Measurements from ENCODE around the gene PEDS1.
A peak's percentile ranks its signal among the peaks of the same experiment; 100 is the strongest.
"Not testable (repeated sequence)": the region's sequence is repeated elsewhere in the genome, so short reads cannot be mapped to it uniquely, and the experiment has no call there.

Gene PEDS1

DNA sequence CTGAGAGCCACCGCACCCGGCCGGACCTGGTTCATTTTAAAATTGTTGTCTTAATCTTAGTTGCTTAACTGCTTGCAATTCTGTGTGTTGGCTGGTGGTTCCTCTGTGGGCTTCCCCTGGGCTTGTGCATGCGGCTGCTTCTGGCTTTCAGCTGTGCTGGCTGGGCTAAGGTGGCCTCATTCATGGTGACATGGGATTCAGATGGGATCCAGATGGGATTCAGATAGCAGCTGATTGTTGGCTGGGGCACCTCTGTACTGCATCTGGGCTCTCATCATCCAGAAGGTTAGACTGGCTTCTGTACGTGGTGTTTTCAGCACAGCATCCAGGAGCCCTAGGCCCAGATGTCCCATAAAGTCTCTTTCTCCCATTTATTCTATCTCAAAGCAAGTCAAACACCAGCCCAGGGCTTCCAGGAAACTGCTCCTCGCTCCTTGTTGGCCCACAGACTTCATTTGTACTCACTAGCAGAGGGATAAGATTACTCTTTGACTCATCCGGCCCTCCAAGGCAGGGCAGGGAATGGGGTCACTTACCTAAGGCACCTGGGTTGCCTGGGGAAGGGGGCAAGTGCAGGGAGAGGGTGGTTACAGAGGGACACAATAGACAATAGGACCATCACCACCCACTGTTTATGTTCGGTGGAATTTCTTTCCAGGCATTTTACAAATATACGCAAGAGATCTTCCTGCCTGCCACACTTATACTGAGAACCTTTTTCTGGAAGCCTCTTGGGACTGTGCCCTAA lies 10.2 kb upstream of the PEDS1 start:
- no peak for DNase-seq (ENCODE audit: low read depth)

DNA sequence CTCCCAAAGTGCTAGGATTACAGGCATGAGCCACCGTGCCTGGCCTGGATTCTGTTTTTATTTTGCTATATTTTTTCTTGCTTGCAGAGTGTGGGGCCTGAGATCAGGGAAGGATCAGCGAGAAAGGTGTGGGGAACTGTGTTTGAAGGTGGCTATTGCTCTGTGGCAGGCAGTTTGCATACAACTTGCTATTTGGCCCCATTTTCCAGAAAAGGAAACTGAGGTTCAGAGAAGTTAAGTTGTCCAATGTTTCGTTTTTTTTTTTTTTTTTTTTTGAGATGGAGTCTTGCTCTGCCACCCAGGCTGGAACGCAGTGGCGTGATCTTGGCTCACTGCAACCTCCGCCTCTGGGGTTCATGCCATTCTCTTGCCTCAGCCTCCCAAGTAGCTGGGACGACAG lies 8.0 kb upstream of the PEDS1 start:
- not testable (repeated sequence) for DNase-seq (ENCODE audit: low read depth)

DNA sequence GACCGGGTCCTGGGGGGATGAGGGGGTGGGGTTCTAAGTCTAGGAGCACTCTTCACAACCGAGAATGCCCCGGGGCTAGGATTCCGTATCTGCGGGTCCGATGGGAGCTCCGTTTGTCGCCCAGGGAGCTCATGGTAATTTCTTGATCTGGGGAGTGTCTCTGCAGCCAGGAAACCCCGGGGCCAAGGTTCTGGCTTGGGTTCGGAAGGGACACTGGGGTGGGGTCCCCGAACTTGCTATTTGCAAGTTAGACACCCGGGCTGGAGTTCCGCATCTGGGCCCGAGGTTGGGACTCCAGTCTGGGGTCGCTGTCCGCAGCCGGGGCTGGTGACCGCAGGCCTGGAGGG lies 397 bp downstream of the PEDS1 start:
- no peak for DNase-seq (ENCODE audit: low read depth)

DNA sequence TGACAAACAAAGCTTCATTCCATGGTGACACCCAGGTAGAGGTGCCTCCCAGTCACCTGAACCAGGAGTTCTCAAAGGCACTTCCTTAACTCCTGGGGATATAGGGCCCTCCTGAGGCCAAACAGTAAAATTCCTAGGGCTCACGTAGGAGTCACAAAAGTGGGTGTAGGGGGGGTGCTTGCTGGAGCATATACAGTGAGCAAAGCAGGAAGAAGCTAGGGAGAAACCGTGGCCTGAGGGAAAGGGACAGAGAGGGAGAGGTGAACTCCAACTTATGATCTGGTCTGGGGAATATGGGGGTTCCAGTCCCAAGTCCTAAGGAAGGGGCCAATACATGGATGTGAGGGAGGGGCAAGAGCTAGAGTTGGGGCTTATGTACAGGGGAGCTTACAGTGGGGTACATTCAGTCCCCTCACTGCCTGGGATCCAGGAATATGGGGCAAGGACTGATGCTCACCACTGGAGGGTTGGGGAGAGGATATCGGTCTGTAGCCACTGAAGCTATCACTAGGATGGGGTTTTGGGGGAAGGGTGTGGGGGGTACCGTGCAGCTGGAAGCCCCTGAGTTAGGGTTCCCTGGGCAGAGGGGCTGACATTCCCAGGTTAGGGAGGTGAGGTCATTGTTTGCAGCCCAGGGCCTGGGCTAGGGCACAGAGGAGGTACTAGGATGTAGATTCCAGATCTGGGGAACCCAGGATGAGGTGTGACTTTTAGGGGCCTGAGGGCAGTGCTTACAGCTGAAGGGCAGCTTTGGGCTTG lies 950 bp downstream of the PEDS1 start:
- DNase-seq (ENCODE audit: low read depth): no peak

DNA sequence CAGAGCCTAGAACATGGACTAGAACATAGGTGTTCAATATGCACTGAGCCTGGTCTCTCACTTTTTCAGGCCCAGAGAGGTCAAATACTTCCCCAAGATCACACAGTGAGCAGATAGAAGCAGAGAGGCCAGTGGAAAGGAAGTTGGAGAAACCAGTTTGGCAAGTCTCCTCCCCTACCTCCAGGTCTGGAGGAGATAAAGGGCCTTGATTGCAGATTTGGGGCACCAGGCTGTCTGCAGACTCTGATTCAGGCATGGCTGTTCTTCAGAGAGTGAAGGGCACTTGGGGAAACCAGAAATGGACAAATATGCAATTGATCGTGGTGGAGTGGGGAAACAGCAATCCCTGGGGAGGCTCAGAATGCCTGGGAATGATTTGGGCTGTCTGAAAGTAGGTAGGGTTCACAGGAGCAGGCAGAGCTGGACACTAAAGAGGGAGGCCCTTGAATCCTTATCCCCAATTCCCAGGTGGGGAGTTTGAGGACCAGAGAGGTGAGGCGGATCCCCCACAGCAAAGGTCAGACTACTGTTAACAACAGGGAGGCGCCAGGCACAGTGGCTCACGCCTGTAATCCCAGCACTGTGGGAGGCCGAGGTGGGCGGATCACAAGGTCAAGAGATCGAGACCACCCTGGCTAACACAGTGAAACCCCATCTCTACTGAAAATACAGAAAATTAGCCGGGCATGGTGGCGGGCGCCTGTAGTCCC lies 2.3 kb downstream of the PEDS1 start:
- no peak for DNase-seq (ENCODE audit: low read depth)

DNA sequence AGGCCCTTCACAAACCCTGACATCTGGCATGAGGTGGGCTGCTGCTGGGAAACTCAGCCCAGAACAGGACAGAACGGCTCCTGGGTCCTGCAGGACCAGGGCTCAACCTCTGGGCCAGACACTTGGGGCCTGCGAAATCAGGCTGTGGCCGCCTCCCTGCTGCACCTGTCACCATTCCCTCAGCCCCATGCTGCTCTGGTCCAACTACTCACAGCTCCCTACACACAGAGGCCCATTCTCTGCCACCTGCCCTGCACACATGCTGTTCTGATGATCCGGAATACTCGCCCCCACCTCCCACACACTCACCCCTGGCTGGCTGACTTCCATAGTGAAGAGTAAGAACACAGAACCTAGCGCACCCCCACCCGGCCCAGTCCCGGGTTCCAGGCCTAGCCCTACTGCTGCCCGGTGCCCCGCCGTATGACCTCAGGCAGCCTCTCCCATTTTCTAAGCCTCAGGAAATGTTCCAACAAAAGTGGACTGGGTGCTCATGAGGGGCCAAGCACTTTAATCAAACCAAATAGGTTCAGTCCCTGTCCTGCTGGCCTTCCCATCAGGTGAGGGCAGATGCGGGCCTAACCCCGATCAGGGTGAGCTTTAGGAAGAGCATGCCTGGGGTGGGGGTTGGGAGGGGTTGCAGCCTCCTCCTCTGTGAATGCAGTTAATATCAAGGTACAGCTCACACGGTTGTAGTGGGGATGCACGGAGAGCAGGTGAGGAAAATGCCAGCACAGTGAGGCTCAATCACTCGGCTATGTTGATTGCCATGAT lies 3.9 kb downstream of the PEDS1 start:
- no peak for DNase-seq (ENCODE audit: low read depth)

DNA sequence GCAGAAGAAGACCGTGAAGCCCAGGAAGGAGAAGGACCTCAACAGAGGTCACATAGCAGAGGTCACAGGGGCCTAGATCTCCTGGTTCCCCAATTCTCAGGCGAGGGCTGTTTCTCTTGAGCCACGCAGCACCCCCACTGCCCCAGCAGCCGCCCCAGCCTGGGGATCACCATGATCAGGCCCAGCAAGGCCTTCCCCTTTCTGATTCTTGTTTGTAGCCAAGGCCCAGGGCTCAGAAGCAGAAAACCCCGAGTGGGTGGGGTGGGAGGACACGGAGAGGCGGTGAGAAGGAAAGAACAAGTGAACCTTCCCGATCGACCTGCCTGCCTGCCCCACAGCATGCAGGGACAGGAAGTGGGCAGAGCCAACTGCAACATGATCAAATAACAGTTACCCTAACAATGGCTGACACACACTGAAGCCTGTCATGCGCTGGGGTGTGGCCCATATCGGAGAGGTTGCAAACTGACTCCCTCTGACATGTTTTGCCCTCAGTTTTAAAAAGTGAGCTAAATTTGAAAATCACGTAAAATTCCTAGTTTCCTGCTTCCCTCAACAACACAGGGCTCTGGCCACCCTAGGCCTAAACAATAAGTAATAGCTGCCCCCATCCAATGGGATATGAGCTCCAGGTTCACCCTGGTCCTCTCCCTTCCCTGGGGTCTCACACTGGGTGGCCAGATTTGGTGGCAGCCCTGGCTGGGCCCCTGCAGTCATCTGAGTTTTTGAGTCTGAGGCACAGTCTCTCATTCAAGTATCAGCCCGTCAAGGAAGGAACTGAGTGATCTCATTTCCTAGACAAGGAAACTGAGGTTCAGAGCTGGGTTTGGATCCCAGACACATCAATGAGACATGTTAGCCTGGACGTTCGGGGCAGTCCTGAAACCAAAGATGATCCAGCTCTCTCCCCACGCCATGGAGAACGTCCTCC lies 6.5 kb downstream of the PEDS1 start:
- DNase-seq (ENCODE audit: low read depth): peak; percentile 68

DNA sequence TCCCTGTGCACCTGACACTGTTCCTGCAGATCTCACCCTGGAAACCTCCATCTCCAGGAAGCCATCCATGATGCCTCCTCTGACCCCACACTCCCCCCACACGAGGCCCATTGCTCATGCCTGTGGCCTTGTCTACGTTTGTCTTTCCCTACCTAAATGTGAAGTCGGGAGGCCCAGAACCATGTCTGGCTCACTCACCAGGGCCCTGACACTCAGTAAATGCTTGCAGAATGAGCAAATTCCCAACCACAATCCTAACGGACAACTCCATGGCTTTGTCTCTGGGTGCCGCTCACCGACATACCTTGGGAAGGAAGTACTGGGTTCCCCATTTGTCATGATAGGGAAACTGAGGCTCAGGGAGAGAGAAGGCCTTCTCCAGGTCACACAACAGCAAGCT lies 7.3 kb downstream of the PEDS1 start:
- no peak for DNase-seq (ENCODE audit: low read depth)

DNA sequence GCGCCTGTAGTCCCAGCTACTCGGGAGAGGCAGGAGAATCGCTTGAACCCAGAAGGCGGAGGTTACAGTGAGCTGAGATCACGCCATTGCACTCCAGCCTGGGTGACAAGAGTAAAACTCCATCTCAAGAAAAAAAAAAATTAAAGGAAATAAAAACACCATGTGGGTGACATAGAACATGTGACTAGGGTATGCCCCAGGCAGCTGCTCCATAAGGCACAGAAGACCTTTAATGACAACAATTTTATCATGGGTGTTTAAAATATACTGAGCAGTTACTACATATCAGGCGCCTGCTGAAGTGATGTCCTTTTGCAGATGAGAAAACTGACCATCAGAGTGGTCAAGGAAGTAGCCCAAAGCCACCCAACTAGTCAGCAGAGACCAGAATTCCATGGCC lies 8.0 kb downstream of the PEDS1 start:
- no peak for DNase-seq (ENCODE audit: low read depth)

DNA sequence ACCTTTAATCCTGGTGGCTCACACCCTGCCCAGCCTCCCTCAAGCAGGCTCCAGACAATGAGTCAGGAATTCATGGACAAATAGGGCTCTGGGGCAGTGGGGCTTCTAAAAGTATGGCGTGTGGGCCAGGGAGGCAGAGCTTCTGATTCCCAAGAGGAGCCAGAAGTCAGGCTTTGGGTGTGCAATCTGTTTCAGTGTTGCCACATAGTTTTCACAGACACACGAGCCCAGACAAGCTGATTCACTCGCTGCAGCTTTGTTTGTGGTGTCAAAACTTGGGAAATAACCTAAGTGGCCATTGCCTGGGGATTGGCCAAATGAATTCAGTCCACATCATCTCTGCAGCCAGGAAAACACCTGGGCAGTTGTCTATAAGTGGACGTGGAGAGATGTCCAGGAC lies 9.2 kb downstream of the PEDS1 start:
- no peak for DNase-seq (ENCODE audit: low read depth)

DNA sequence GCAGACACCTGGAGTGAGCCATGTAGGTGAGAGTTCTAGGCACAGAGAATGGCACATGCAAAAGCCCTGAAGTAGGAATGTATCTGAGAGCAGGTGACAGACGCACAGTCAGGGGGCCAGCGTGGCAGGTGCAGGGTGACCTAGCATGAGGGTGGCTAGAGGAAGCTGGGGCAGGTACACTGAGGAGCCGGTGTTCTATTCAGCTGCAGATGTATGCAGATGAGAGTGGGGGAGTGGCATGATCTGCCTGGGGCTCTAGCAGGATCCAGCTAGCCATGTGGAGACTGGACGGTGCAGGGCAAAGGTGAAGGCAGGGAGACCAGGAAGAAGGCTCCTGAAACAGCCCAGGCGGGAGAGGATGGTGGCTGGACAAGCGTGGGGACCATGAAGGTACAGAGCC lies 10.7 kb downstream of the PEDS1 start:
- DNase-seq (ENCODE audit: low read depth): no peak

DNA sequence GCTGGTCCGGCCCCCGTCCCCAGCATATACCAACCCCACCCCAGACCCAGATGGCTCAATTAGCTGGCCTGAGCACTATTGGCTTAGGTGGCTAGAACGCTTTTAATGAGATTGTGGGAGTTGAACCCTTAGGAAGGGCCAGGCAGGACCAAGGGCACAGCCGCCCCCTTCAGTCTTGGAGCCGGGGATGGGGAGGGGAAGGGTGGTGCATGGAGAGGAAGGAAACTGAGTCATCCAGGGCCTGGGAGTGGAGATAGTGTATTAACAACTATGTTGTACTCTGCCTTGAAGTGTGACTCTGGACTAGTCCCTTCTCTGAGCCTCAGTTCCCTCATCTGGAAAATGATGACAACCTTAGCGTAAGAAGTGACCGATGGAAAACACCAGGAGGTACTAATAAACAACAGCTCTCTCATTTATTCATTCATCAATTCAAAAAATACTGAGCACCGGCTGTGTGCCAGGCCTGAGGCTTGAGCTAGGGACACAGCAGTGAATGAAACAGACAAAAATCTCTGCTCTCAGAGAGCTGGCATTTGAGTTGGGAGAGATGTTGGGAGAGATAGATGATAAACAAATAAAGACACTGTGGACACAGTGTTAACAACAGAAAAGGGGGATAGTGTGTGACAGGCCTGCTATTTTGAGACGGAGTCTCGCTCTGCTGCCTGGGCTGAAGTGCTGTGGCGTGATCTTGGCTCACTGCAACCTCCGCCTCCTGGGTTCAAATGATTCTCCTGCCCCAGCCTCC lies 11.5 kb downstream of the PEDS1 start:
- DNase-seq (ENCODE audit: low read depth): no peak

DNA sequence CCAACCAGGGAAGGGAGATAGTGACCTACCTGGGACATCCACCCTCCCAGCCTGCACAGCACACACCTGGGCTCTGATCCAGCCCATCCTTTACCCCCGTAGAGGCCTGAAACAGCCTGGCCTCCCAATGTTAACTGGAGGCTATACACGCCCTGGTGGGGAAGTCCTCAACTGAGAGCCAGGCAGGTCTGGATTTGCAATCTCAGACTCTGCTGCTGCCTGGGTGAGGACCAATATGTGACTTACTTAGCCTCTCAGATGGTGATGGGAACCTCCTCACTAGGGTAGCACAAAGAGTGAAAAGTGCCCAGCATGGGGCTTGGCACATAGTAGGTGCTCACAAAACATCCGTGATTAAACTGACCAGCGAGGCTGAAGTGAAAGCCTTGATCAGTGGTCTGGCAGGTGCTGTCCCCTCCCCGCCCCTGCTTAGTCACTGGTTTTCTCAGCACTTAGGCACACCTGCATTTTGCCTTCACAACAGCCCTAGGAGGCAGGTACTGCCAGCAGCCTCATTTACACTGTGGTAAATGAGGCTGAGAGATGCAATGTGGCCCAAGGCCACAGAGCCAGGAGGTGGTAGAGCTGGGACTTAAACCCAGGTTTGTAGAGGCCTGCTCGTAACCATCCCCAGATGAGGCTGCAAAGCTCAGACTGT lies 12.4 kb downstream of the PEDS1 start:
- DNase-seq (ENCODE audit: low read depth): no peak

DNA sequence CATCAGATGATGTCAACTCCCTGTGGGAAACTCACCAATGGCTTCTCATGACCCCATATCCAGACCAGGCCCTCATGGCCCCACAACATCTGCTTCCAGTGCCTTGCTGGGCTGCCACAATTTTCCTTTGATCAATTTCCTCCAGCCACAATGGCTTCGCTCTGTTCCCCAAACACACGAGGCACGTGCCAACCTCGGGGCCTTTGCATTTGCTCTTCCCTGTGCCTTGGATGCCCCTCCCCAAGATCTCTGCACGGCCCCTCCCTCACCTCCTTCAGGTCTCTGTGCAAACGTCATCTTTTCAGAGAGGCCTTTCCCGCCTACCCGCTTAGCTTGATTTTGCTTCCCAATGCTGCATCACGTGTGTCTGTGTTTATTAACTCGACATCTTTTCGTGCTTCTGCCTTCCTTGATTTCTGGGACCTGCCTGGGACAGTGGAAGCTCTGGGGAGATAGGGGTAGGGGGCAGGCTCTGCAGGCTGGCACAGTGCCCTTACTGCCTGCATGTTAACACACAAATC lies 13.1 kb downstream of the PEDS1 start:
- no peak for DNase-seq (ENCODE audit: low read depth)

DNA sequence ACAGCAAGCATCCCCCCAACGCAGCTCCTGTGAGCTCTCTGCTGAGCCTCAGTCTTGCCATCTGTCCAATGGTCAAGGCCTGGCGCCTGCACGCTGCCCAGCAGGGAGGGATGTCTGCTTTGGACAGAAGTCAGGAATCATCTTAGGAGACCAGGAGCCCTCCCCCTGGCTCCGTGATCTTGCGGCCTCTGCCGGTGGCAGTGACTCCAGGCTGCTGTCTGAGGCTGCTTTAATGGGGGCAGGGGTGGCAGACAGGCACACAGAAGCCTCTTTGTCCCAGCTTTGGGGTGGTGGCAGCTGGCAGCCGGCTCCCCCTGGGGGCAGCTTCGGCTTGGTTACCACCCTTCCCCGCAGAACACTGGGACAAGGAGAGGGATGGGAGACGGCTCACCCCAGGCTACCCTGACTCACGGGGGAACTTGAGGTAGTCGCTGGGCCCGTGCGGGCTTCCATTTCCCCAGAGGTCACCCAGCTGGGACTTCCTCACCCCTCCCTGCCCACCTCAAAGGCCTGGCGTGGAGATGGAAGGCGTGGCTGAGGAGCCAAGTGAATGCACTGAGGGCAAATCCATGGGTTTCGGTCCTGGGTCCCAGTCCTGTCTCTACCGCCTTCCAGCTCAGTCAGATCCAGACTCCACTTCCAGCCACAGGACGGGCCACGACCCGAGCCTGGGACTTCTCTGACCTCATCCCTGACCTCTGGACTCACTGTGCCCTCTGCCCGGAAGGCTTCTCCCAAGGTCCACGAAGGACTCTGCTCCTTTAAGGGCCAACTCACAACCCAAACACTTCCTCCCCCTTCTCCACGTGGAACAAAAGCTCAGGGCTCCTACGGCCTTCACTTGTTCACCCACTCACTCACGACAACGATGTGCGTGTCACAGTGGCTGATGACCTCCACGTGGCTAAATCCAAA lies 14.8 kb downstream of the PEDS1 start:
- DNase-seq (ENCODE audit: low read depth): no peak

DNA sequence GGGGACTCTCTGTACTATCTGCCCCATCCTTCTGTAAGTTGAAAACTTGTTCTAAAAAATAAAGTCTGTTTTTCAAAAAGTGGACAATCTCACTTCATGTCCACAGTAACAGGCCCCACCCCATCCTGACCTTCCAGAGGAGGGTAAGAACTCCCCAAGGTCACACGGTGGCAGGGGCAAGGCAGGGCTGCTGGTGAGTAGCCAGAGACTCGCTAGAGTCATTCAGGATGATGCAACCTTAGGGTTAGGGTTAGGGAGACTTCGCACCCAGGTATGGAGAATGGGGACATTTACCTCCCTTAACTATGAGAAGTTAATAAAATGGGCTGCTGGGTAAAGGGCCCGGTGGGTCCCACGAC lies 15.4 kb downstream of the PEDS1 start:
- no peak for DNase-seq (ENCODE audit: low read depth)

DNA sequence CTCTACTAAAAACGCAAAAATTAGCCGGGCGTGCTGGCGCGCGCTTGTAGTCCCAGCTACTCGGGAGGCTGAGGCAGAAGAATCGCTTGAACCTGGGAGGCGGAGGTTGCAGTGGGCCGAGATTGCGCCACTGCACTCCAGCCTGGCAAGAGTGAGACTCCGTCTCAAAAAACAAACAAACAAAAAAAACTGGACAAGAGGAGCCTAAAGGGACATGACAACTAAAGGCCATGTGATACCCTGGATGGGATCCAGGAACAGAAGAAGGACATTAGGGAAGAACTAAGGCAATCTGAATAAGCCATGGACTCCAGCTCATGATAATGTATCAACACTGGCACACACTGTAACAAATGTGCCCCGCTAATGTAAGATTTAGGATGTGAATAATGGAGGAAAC lies 15.8 kb downstream of the PEDS1 start:
- not testable (repeated sequence) for DNase-seq (ENCODE audit: low read depth)

DNA sequence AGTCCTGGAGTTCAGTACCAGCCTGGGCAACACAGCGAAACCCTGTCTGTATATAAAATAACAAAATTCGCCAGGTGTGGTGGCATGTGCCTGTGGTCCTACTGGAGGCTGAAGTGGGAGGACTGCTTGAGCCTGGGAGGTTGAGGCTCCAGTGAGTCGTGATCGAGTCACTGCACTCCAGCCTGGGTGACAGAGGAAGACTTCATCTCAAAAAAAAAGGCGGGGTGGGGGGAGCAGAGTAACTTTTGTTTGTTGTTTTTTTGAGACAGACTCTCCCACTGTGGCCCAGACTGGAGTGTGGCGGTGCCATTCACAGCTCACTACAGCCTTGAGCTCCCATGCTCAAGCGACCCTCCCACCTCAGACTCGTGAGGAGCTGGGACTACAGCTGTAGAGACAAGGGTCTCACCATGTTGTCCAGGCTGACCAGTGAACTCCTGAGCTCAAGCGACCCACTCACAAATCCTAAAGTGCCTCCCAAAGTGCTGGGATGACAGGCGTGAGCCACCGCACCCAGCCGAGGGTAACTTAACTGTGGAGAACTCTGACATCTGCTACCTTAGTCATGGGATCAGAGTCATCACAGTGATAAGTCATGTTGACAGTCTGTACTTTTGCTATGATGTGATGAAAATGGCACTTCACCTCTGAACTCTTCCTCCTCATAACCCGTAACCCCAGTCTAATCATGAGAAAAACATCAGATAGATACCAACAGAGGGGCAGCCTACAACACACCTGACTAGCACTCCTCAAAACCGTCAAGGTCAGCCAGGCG lies 16.5 kb downstream of the PEDS1 start:
- DNase-seq (ENCODE audit: low read depth): no peak

All from stimulated activated CD8-positive, alpha-beta memory T cell treated with anti-CD3 and anti-CD28 coated beads, Interleukin-12 subunit alpha, Interleukin-12 subunit beta, amount 100 ng/mL, for 4 hours (primary cell).